Measurements from ENCODE around the gene UPF3A. TPM values are rescaled to one million over a fixed set of nuclear protein-coding genes. Genes with fewer than 3 reads are reported as not detected.
"Not testable (repeated sequence)": the region's sequence is repeated elsewhere in the genome, so short reads cannot be mapped to it uniquely, and the experiment has no call there.

The UPF3A gene
- total RNA-seq, 1 donor from 2014 or later: 79.8 TPM

- intact Hi-C loops (cut with DNase I): no loop called here
- H3K36me3 ChIP-seq: no peaks in the 10 kb centered on the region
- no peak overlapping the region for H3K4me3 ChIP-seq
- H3K27ac ChIP-seq: no peak overlapping the region
- DNase-seq (ENCODE audit: low spot score in 2 of 2): no peak
- H3K9me3 ChIP-seq: no peaks in the 10 kb centered on the region
- no peaks in the 10 kb centered on the region for H3K27me3 ChIP-seq
- no peaks in the 10 kb centered on the region for H3K4me1 ChIP-seq
- TF ChIP-seq CTCF (IDR thresholded peaks at IDR 0.05): peak in 2 of 3 experiments; percentile 49 to 57
These were observed 58.6 kb downstream of the UPF3A start for GRCh38 chr13:114339857-114340534.

GRCh38 chr13:114341003-114341777, 59.8 kb downstream of the UPF3A start:
- Histone ChIP-seq H3K9me3 (no peaks in the 10 kb centered on the region), H3K4me3 (no peak overlapping the region), H3K36me3 (no peaks in the 10 kb centered on the region), H3K27ac (no peak overlapping the region), H3K27me3 (no peaks in the 10 kb centered on the region), H3K4me1 (no peaks in the 10 kb centered on the region)
- TF ChIP-seq CTCF (IDR thresholded peaks at IDR 0.05): no peak
- no peak for DNase-seq (ENCODE audit: low spot score in 2 of 2)
- intact Hi-C loops (cut with DNase I): no loop called here

GRCh38 chr13:114347256-114347655, 65.9 kb downstream of the UPF3A start:
- H3K27ac ChIP-seq; H3K36me3 ChIP-seq; H3K9me3 ChIP-seq; intact Hi-C loops (cut with DNase I); H3K4me3 ChIP-seq; H3K4me1 ChIP-seq; H3K27me3 ChIP-seq; DNase-seq (ENCODE audit: low spot score in 2 of 2): not testable (repeated sequence)

GRCh38 chr13:114352763-114353162, 71.4 kb downstream of the UPF3A start:
- H3K4me3 ChIP-seq; H3K27ac ChIP-seq; intact Hi-C loops (cut with DNase I); H3K9me3 ChIP-seq; H3K36me3 ChIP-seq; H3K4me1 ChIP-seq; H3K27me3 ChIP-seq; DNase-seq (ENCODE audit: low spot score in 2 of 2): not testable (repeated sequence)
- TF ChIP-seq CTCF (IDR thresholded peaks at IDR 0.05): peak; percentile 16 to 47 (median 34)

- H3K27me3 ChIP-seq; H3K4me1 ChIP-seq; DNase-seq (ENCODE audit: low spot score in 2 of 2); intact Hi-C loops (cut with DNase I); H3K4me3 ChIP-seq; H3K27ac ChIP-seq; H3K9me3 ChIP-seq; H3K36me3 ChIP-seq: not testable (repeated sequence)
These were observed 72.0 kb downstream of the UPF3A start for GRCh38 chr13:114353382-114353781.

Other genes starting within 250 kb of the UPF3A start
- 30.7 TPM for gene RASA3, start 149.0 kb upstream of the UPF3A start, total RNA-seq
- not detected for gene CFAP97D2, start 102.3 kb upstream of the UPF3A start, total RNA-seq
- 41.1 TPM for gene CDC16, start 46.7 kb upstream of the UPF3A start, total RNA-seq
- 17.1 TPM for gene CHAMP1, start 32.9 kb downstream of the UPF3A start, total RNA-seq

Measured in ascending aorta (tissue), 2 donors.